HG03342 (cell line): ENCODE measurements around the gene WFIKKN1.

Experiments used
- ATAC-seq: cut with Tn5 transposase; IDR thresholded peaks from one replicate; pipeline ENCODE4 v1.9.1; 2021; ENCODE audit warnings: mild to moderate bottlenecking, moderate library complexity; ENCODE audit not compliant: unreplicated experiment

The WFIKKN1 gene

DNA sequence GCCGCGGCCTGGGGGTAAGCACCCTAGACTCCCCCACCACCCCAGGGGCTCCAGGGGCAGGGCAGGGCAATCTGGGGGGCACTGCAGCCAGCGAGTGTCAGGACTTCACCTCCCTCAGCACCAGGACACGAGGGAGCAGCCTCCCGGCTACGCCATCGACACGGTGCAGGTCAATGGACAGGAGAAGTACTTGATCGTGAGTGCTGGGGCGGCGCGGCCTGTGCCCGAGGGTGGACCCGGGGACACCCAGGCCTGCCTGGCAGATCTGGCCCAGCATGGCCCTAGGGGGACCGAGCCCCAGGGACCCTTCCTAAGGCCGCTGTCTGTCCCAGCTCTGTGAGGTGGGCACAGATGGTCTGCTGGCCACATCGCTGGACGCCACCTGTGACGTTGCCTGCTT is 41.6 kb downstream of the WFIKKN1 start:
- ATAC-seq, result no peak

DNA sequence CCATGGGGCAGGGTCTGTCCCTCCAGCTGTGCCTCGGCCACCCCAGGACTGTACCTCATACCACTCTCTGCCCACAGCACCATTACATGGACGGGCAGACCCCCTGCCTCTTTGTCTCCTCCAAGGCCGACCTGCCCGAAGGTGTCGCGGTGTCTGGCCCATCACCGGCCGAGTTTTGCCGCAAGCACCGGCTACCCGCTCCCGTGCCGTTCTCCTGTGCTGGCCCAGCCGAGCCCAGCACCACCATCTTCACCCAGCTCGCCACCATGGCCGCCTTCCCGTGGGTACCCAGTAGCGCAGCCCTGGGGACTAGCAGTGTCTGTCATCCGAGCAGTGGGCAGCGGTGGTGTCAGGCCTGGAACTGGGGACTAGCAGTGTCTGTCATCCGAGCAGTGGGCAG is 42.1 kb downstream of the WFIKKN1 start:
- no peak for ATAC-seq

DNA sequence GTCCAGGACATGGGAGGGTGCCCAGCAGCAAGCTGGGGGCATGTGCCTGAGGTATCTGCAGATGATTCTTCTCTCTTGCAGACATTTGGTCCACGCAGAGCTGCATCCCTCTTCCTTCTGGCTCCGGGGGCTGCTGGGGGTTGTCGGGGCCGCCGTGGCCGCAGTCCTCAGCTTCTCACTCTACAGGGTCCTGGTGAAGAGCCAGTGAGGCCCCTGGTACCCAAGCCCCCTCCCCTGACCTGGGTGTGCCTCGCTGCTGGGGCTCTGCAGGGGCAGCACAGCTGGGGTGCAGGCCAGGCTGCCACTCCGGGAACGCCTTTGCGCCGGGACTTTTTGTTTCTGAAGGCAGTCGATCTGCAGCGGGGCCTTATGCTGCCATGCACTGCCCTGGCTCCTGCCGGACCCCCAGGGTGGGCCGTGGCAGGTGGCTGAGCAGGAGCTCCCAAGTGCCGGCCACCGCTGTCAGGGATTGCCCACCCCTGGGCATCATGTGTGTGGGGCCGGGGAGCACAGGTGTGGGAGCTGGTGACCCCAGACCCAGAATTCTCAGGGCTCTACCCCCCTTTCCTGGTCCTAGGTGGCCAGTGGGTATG is 42.7 kb downstream of the WFIKKN1 start:
- ATAC-seq, result no peak

DNA sequence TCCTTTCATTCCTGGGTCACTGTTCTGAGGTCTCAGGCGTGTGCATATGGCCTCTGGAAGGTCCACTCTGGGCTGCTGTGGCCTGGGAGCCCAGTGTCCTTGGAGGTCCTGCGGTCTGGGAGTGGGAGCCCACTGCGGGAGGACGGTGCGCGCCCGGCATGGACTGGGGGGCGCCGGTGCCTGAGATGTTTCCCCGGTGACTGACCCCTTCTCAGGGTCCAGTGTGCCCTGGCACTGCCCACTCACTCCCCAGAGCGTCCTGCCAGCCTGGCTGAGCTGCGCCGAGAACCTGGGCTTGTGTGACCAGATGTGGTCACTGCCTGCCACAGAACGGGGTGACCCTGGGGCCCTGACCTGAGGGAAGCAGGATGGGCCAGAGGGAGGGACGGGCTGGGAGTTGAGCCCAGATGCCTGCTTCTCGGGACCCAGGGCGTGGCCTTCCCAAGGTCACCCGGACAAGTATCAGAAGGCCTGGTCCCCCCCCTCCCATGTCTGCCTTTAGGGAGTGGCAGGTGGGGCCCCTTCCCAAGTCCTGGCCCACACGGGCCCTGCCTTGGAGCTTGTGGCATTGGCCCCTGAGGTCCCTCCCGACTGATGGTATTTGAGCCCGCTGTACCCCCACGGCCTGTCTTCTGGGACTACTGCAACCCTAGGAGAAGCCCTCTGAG is 43.6 kb downstream of the WFIKKN1 start:
- no peak for ATAC-seq

DNA sequence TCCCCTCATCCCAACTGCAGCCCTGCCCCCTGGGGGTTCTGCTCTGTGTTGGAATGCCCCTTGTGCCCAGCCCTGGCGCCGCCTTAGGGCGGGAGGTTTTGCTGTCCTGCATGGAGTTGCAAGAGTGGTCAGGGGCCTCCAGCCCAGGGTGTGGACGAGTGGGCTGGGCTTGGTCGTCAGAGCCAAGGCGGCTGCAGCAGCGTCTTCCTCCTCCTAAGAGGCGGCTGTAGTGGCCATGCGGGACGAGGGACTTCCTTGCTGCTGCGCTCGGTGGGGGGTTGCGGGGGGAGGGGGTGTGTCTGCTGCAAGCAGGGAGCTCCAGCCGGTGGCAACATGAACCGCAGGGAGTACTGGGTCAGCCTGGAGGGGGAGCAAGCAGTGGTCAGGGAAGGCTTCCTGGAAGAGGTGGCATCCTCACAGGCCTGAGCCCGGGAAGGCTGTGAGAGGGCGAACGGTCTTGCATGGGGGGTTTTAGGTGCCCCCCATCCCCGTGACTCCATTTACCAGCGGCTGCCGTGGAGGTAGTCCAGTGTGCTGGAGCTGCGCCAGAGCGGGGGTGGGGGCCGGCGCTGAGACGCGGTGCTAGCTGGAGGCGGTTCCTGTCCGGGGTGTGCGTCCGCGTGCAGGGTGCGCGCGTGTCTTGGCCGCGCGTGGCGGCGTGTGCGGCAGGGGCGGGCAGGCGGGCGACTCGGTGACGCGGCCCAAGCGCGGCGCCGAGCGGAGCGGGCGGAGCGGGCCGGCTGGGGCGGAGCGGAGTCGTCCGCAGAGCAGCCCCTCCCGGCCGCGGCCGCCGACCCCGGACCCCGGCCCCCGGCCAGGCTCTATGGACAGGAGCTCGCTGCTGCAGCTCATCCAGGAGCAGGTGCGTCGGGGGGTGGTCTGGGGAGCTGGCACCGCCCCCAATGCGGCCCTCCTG is 44.4 kb downstream of the WFIKKN1 start, which contains the start of gene RHBDL1:
Gene RHBDL1, plus strand, starts transcription at position 704 of the 916 bp plus-strand sequence. Its CDS starts 120 bp downstream, at position 824.
- ATAC-seq, result no peak

DNA sequence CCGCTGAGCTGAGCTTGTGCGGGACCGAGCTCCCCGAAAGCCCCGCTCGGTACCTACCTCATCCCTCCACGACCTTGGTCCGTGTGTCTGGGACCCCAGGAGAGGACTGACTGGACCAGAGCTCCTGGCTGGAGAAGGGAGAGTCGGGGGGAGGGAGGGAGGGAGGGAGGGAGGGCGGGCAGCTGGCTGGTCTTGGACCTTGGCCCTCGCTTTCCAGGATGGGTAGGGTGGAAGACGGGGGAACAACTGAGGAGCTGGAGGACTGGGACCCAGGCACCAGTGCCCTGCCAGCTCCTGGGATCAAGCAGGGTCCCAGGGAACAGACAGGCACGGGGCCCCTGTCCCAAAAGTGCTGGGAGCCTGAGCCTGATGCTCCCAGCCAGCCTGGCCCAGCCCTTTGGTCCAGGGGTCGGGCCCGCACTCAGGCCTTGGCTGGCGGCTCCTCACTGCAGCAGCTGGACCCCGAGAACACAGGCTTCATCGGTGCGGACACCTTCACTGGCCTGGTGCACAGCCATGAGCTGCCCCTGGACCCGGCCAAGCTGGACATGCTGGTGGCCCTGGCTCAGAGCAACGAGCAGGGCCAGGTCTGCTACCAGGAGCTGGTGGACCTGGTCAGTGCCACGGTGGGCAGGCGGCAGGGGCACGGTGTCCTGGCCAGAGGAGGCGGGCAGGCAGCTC is 45.2 kb downstream of the WFIKKN1 start:
- ATAC-seq, result no peak

DNA sequence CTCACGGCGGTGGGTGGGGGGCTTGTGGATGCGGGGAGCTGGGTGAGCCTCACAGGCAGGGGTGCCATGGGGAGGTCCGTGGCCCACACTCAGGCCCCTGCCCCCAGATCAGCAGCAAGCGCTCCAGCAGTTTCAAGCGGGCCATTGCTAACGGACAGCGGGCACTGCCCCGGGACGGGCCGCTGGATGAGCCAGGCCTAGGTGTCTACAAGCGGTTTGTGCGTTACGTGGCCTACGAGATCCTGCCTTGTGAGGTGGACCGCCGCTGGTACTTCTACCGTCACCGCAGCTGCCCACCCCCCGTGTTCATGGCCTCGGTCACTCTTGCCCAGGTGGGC is 45.7 kb downstream of the WFIKKN1 start:
- no peak for ATAC-seq

DNA sequence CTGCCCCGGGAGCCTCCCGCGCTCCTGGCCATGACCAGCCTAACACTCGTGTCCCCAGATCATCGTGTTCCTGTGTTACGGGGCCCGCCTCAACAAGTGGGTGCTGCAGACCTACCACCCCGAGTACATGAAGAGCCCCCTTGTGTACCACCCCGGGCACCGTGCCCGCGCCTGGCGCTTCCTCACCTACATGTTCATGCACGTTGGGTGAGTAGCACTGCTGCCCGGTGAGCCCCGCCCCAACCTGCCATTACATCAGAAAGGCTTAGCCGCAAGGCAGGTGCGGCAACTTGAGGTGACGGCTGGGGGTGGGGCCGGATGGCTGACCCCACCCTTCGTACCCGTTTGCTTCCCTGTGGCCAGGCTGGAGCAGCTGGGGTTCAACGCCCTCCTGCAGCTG is 46.1 kb downstream of the WFIKKN1 start:
- ATAC-seq, result no peak

DNA sequence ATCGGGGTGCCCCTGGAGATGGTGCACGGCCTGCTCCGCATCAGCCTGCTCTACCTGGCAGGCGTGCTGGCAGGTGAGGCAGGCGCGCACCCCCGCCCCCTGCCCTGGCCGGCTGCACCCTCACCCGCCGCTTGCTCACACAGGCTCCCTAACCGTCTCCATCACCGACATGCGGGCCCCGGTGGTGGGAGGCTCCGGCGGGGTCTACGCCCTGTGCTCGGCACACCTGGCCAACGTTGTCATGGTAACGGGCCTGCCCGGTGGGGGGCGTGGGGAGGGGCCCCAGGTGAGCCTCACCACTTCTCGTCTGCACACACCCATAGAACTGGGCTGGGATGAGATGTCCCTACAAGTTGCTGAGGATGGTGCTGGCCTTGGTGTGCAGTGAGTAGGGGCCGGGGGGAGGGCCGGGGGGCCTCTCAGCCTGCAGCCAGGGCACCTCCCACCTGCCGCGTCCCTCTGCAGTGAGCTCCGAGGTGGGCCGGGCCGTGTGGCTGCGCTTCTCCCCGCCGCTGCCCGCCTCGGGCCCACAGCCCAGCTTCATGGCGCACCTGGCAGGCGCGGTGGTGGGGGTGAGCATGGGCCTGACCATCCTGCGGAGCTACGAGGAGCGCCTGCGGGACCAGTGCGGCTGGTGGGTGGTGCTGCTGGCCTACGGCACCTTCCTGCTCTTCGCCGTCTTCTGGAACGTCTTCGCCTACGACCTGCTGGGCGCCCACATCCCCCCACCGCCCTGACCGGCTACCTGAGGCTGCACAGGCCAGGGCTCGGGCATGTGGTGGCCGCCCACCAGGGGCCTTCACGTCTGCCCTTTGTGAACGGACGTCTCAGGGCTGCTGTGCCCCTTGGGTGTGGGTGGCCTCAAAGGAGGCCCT is 46.8 kb downstream of the WFIKKN1 start:
- no peak for ATAC-seq

DNA sequence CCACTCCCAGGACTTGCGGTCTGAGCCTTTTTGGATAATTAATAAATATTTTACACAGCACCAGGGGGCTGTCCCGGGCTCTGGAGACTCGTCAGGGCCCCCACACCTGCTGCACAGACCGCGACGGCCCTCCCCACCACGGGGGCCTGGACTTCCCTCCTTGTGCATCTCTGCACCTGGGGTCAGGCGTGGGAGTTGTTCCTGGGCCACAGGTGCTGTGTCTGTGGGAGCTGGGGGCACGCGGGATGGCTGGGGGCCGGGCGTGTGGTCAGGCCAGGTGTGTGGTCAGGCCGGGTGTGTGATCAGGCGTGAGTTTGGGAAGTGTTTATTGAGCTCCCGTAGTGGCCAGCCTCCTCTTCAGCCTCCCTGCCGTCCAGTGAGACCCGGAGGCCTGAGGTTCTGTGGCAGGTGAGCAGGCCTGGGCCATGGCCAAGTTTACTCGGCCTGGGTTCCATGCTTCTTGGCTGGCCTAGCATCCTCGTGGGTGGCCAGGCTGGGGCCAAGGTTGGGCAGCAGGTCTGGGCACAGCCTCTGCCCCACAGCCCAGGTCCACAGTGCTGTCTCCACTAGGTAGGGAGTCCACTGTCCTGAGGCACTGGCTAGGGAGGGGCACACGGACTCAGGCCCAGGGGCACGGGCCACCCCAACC is 47.5 kb downstream of the WFIKKN1 start:
- ATAC-seq, result no peak

DNA sequence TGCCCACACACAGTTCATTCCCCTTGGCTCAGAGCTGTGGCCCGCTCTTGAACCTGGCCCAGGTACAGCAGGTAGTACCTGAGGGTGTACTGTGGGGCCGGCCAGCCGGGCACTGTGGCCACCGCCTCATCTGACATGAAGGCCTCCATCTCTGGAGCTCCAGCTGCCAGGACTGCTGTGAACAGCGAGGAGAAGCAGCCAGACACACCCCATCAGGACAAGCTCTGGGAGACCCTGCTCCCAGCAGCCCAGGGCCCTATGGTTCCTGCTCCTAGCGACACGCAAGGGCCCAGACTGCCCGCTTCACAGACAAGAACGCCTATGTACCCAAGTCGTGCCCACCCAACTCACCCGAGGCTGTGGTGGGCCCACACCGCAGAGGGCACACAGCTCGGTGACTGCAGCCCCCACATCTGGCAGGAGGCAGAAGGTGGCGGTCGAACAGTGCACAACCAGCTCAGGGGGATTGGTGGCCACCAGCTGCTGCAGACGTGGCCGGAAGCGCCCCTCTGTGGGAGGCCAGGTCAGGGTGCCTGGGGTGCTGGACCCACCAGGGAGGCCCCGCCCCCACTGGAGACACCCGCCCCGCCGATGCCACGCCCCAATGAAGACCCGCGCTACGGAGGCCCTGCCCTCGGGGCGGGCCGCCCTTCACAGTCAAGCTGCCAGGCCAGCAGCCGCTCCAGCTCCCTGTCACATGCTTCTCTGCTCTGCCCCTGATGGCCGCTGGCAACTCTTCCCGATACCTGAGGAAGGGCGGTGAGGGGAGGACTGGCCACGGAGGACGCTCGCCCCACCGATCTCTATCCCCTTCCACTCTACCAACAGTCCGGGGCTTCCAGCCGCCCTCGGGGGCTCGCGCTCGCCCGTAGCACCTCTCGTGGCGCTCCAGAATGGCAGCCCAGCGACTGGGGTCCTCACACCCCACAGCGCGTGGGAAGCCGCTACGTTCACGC is 48.4 kb downstream of the WFIKKN1 start:
- no peak for ATAC-seq

DNA sequence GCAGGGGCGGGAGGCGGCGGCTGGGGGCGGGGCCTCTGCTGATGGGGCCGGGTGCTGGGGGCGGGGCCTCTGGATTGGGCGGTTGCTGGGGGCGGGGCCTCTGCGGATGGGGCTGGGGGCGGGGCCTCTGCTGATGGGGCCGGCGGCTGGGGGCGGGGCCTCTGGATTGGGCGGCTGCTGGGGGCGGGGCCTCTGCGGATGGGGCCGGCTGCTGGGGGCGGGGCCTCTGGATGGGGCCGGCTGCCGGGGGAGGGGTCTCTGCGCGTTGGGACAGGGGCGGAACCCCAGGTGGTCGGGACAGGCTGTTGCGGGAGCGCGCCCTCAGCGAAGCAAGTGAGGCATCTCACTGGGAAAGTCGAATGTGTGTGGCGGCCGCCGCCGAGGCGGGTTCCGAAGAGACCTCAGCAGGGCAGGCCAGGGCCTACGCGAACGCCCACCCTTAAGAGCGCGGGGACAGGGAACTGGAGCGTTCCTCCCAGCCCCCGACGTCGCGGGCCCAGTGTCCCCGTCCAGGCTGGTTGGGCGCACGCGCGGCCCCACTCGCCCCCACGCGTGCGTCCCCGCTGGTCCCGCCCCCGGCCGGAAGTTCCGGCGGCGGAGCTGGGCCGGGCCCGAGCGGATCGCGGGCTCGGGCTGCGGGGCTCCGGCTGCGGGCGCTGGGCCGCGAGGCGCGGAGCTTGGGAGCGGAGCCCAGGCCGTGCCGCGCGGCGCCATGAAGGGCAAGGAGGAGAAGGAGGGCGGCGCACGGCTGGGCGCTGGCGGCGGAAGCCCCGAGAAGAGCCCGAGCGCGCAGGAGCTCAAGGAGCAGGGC is 49.2 kb downstream of the WFIKKN1 start, which contains the start of gene STUB1:
Gene STUB1, plus strand, starts transcription at position 597 of the 811 bp plus-strand sequence. Its CDS starts 116 bp downstream, at position 713.
- ATAC-seq, result peak; percentile 31

DNA sequence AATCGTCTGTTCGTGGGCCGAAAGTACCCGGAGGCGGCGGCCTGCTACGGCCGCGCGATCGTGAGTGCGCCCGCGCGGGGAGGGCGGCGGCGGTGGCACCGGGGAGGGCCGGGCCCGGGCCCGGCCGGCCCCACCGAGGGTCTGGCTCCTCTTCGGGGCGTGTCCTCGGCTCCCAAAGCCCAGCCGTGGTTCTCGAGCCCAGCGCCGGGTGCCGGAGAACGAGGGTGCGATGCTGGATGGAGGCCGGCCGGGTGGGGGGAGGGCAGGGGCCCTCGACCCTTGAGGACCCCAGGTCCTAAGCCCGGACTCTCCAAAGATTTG is 49.8 kb downstream of the WFIKKN1 start:
- no peak for ATAC-seq

DNA sequence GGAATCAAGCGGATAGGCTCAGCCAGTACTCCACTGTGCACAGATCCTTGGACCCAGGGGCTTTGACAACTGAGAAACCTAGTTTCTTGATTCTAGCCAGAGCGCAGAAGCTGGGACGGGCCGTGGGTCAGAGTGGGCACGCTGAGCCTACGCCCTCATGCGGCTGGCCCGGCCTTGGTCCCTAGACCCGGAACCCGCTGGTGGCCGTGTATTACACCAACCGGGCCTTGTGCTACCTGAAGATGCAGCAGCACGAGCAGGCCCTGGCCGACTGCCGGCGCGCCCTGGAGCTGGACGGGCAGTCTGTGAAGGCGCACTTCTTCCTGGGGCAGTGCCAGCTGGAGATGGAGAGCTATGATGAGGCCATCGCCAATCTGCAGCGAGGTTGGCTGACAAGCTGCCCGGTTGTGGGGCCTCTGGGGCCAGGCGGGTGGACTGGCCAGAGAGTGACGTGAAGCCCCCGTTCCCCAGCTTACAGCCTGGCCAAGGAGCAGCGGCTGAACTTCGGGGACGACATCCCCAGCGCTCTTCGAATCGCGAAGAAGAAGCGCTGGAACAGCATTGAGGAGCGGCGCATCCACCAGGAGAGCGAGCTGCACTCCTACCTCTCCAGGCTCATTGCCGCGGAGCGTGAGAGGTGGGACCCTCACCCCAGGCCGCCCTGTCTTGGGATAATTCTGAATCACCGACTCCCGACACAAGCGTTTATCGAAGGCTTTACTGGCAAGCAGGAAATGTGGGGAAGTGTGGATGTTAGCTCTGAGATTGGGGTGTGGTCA is 50.4 kb downstream of the WFIKKN1 start:
- no peak for ATAC-seq

DNA sequence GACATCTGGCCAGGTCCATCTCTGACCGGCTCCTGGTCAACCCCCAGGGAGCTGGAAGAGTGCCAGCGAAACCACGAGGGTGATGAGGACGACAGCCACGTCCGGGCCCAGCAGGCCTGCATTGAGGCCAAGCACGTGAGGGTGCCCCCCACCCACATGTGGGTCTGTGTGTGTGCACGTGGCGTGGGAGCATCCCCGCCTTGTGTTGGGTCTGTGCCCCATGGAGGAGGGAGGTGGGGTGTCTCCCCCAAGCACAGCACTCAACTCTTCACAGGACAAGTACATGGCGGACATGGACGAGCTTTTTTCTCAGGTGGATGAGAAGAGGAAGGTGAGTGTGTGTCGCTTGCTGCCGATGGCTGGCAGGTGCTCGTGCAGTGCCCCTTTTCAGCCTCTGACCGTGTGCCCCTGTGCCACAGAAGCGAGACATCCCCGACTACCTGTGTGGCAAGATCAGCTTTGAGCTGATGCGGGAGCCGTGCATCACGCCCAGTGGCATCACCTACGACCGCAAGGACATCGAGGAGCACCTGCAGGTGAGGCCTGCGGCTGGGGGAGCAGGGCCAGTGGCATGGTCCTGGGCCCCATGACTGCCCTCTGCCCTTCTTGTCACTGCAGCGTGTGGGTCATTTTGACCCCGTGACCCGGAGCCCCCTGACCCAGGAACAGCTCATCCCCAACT is 51.1 kb downstream of the WFIKKN1 start:
- no peak for ATAC-seq
